CD14-positive monocyte (primary cell): ENCODE measurements around the gene NCR1. TPM values are rescaled to one million over a fixed set of nuclear protein-coding genes. Genes with fewer than 3 reads are reported as not detected.
"Not testable (repeated sequence)": the region's sequence is repeated elsewhere in the genome, so short reads cannot be mapped to it uniquely, and the experiment has no call there.

ENCODE experiments used
- DNase-seq, 3 donors: peaks; one replicate each; pipeline ENCODE4 v3.0.0-alpha.2; 2011 to 2022
- H2AFZ ChIP-seq: 2 replicates; pipeline ENCODE4 v1.6.0; 2012; ENCODE audit warnings: mild to moderate bottlenecking, low read depth, low read length, inconsistent platforms; ENCODE audit not compliant: insufficient read depth, poor library complexity, severe bottlenecking
- H3K27ac ChIP-seq, 2 donors: 1 replicate in 1 of 2; 2 replicates in 1 of 2; pipeline ENCODE4 v1.5.1; 2012 to 2013; ENCODE audit warnings: low read length in 2 of 2, control low read depth in 1 of 2, inconsistent platforms in 1 of 2, low read depth in 1 of 2, mild to moderate bottlenecking in 1 of 2
- H3K27me3 ChIP-seq, 2 donors: one replicate each; pipeline versions ENCODE4 v1.6.0 to v1.6.1; 2011 to 2013; ENCODE audit warnings: low read length in 2 of 2; ENCODE audit not compliant: control insufficient read depth in 2 of 2, insufficient read depth in 2 of 2
- H3K36me3 ChIP-seq, 2 donors: replicated peaks in 1 of 2; 1 replicate in 1 of 2; 2 replicates in 1 of 2; pipeline versions ENCODE4 v1.5.1 to v1.6.1; 2012 to 2013; ENCODE audit warnings: low read length in 2 of 2, control low read depth in 1 of 2, inconsistent platforms in 1 of 2, mild to moderate bottlenecking in 1 of 2; ENCODE audit not compliant: insufficient read depth in 2 of 2, control insufficient read depth in 1 of 2
- H3K4me1 ChIP-seq, 2 donors: 1 replicate in 1 of 2; 2 replicates in 1 of 2; pipeline versions ENCODE4 v1.5.1 to v1.6.1; 2012 to 2013; ENCODE audit warnings: low read length in 2 of 2, control low read depth in 1 of 2, inconsistent platforms in 1 of 2, mild to moderate bottlenecking in 1 of 2, moderate library complexity in 1 of 2; ENCODE audit not compliant: insufficient read depth in 2 of 2, control insufficient read depth in 1 of 2
- H3K4me2 ChIP-seq: replicated peaks from 2 replicates; pipeline ENCODE3; 2012; ENCODE audit warnings: low read length, moderate library complexity, mild to moderate bottlenecking; ENCODE audit not compliant: poor library complexity, severe bottlenecking; ENCODE audit errors: extremely low read depth
- H3K4me3 ChIP-seq, 3 experiments: fragments of 200-600 bp in 1 of 3; sonication (generic) in 1 of 3; replicated peaks in 1 of 3; 1 replicate in 2 of 3; 2 replicates in 1 of 3; pipeline ENCODE4 v1.5.1; 2011 to 2013; ENCODE audit warnings: low read length in 3 of 3, mild to moderate bottlenecking in 3 of 3, control low read depth in 2 of 3, low read depth in 2 of 3, inconsistent platforms in 1 of 3, moderate library complexity in 1 of 3
- H3K79me2 ChIP-seq: 2 replicates; pipeline ENCODE4 v1.6.0; 2012; ENCODE audit warnings: mild to moderate bottlenecking, control low read depth, inconsistent platforms, low read length, moderate library complexity; ENCODE audit not compliant: insufficient read depth
- H3K9ac ChIP-seq: 2 replicates; pipeline ENCODE4 v1.6.0; 2017; ENCODE audit warnings: low read length, mild to moderate bottlenecking; ENCODE audit not compliant: insufficient read depth, poor library complexity, severe bottlenecking
- H3K9me3 ChIP-seq, 2 donors: replicated peaks in 1 of 2; 1 replicate in 1 of 2; 2 replicates in 1 of 2; pipeline versions ENCODE4 v1.5.1 to v1.6.1; 2012 to 2013; ENCODE audit warnings: low read length in 2 of 2, control low read depth in 1 of 2; ENCODE audit not compliant: control insufficient read depth in 1 of 2, insufficient read depth in 1 of 2
- H4K20me1 ChIP-seq: 2 replicates; pipeline ENCODE4 v1.6.0; 2012; ENCODE audit warnings: mild to moderate bottlenecking, low read length, control low read depth, moderate library complexity; ENCODE audit not compliant: insufficient read depth
- H3K27ac Mint-ChIP-seq, 7 donors: one replicate each; pipeline ENCODE4 v1.8.0; 2020; ENCODE audit warnings: mild to moderate bottlenecking in 7 of 7, mixed read lengths in 7 of 7, moderate library complexity in 6 of 7, inconsistent platforms in 2 of 7
- H3K27me3 Mint-ChIP-seq, 3 donors: one replicate each; pipeline ENCODE4 v1.8.0; 2021 to 2022; ENCODE audit warnings: low read depth in 3 of 3, mild to moderate bottlenecking in 3 of 3, mixed read lengths in 3 of 3, moderate library complexity in 3 of 3, inconsistent platforms in 1 of 3
- H3K36me3 Mint-ChIP-seq, 2 donors: one replicate each; pipeline ENCODE4 v1.8.0; 2020; ENCODE audit warnings: mixed read lengths in 2 of 2, inconsistent platforms in 1 of 2, mild to moderate bottlenecking in 1 of 2
- H3K4me1 Mint-ChIP-seq: one replicate; pipeline ENCODE4 v1.8.0; 2020; ENCODE audit warnings: mild to moderate bottlenecking, mixed read lengths
- H3K4me3 Mint-ChIP-seq, 2 donors: one replicate each; pipeline ENCODE4 v1.8.0; 2020; ENCODE audit warnings: mild to moderate bottlenecking in 2 of 2, mixed read lengths in 2 of 2, moderate library complexity in 1 of 2
- H3K9me3 Mint-ChIP-seq, 7 donors: one replicate each; pipeline ENCODE4 v1.8.0; 2020 to 2022; ENCODE audit warnings: mixed read lengths in 7 of 7, mild to moderate bottlenecking in 6 of 7, moderate library complexity in 6 of 7, inconsistent platforms in 2 of 7
- CTCF ChIP-seq: fragments of 200-600 bp; IDR thresholded peaks from one replicate; pipeline ENCODE4 v1.8.0; 2022; ENCODE audit warnings: antibody characterized with exemption, mild to moderate bottlenecking
- WGBS: methylation state at CpG from one replicate; pipeline ENCODE4 v1.1.5; 2013; ENCODE audit warnings: missing lambda C conversion rate; ENCODE audit not compliant: insufficient coverage; 5-methylcytosine and 5-hydroxymethylcytosine counted together
- intact Hi-C, 2 donors: fragments of 100-400 bp; cut with micrococcal nuclease; formaldehyde crosslinking; loops; one replicate each; pipeline versions ENCODE4 v1.15.0 to v1.15.1; 2023
- polyA plus RNA-seq, 3 donors: library from polyadenylated mRNA; depleted of rRNA in 1 of 3; unstranded in 2 of 3; stranded (reverse) in 1 of 3; fragments of 300-500 nt in 2 of 3; fragments of >200 nt in 1 of 3; fragmentation: Illumina TruSeq in 2 of 3; gene quantifications; 1 replicate in 2 of 3; 2 replicates in 1 of 3; pipeline ENCODE4 v1.2.3, GENCODE V29; 2012 to 2021

The NCR1 gene
- polyA plus RNA-seq, 3 donors: 0.20 to 0.43 TPM; not detected in 1

GRCh38 chr19:54919646-54920563 lies 14.0 kb downstream of the NCR1 start:
- not testable (repeated sequence) for H3K79me2 ChIP-seq, H3K4me2 ChIP-seq, H3K36me3 Mint-ChIP-seq, H3K9ac ChIP-seq, H3K9me3 Mint-ChIP-seq, H3K27ac Mint-ChIP-seq, H3K4me3 ChIP-seq, H2AFZ ChIP-seq, H3K9me3 ChIP-seq, H3K36me3 ChIP-seq, H3K27ac ChIP-seq, H4K20me1 ChIP-seq
- WGBS: 96% methylated on average over 4 of the region's 24 CpGs
- peaks cover 16 to 30% (median 29%) of the 10 kb centered on the region in 3 donors for H3K27me3 Mint-ChIP-seq
- Histone ChIP-seq H3K27me3 (peaks cover 0 to 12% of the 10 kb centered on the region in 2 donors), H3K4me1 (peaks cover 19 to 26% of the 10 kb centered on the region in 2 donors)
- H3K4me1 Mint-ChIP-seq: peaks cover 28% of the 10 kb centered on the region
- TF ChIP-seq CTCF: peak; percentile 51
- intact Hi-C loops: loop anchor here (5.0 to 10.0 kb wide), 2 partner anchors 38 to 245 kb away; no protein-coding TSS in a partner anchor
- DNase-seq: peak in 2 of 3 donors; percentile 39 to 48
- peak overlapping the region in 1 of 2 donors; percentile 30 for H3K4me3 Mint-ChIP-seq

- intact Hi-C loops: no loop called here
- Mint-ChIP-seq H3K9me3 (peaks cover 0 to 9% (median 7%) of the 10 kb centered on the region in 7 donors), H3K4me1 (peaks cover 28% of the 10 kb centered on the region), H3K4me3 (peak overlapping the region in 1 of 2 donors; percentile 61), H3K36me3 (no peaks in the 10 kb centered on the region), H3K27ac (peak overlapping the region in 1 of 7 donors; percentile 30), H3K27me3 (peaks cover 13 to 23% (median 19%) of the 10 kb centered on the region in 3 donors)
- peaks cover 19 to 26% of the 10 kb centered on the region in 2 donors for H3K4me1 ChIP-seq
- H4K20me1 ChIP-seq: no peaks in the 10 kb centered on the region
- H3K9me3 ChIP-seq: peaks cover 4 to 10% of the 10 kb centered on the region in 2 donors
- H2AFZ ChIP-seq: no peak overlapping the region
- peaks cover 0 to 7% of the 10 kb centered on the region in 2 donors for H3K27me3 ChIP-seq
- no peak overlapping the region for H3K27ac ChIP-seq
- no peak overlapping the region for H3K4me3 ChIP-seq
- no peak for TF ChIP-seq CTCF
- 37% methylated on average over 6 of the region's 7 CpGs for WGBS
- H3K79me2 ChIP-seq: no peaks in the 10 kb centered on the region
- H3K4me2 ChIP-seq: no peak overlapping the region
- H3K36me3 ChIP-seq: no peaks in the 10 kb centered on the region
- peak in 1 of 3 donors; percentile 26 for DNase-seq
- no peak overlapping the region for H3K9ac ChIP-seq
Observed at GRCh38 chr19:54921082-54921481, 15.1 kb downstream of the NCR1 start.
